RWPE2 (cell line): ENCODE results near the gene KIAA1671.

Experiments
- ATAC-seq: fragments of 200-7000 bp; cut with Tn5 transposase; 3 replicates; pipeline ENCODE4 v1.9.1; 2021; ENCODE audit warnings: low read depth
- DNase-seq: peaks from one replicate; pipeline ENCODE4 v3.0.0-alpha.2; 2020; ENCODE audit warnings: low spot score
- H3K27ac ChIP-seq: fragments of 450-650 bp; 2 replicates; pipeline ENCODE4 v1.5.1; 2017; ENCODE audit warnings: mild to moderate bottlenecking; ENCODE audit not compliant: poor library complexity, severe bottlenecking
- H3K27me3 ChIP-seq: fragments of 250-450 bp; sonication (Bioruptor Pico); 2 replicates; pipeline ENCODE4 v1.5.1; 2021; ENCODE audit warnings: mild to moderate bottlenecking, moderate library complexity; ENCODE audit not compliant: insufficient read depth, poor library complexity, severe bottlenecking
- H3K36me3 ChIP-seq: fragments of 250-450 bp; sonication (Bioruptor Pico); 2 replicates; pipeline ENCODE4 v1.5.1; 2020; ENCODE audit warnings: low read depth, mild to moderate bottlenecking, moderate library complexity
- H3K4me1 ChIP-seq: fragments of 250-450 bp; sonication (Bioruptor Pico); 2 replicates; pipeline ENCODE4 v1.5.1; 2021; ENCODE audit warnings: mild to moderate bottlenecking, moderate library complexity; ENCODE audit not compliant: insufficient read depth, poor library complexity, severe bottlenecking
- H3K4me3 ChIP-seq: fragments of 250-450 bp; sonication (Bioruptor Pico); 2 replicates; pipeline ENCODE4 v1.5.1; 2021; ENCODE audit warnings: mild to moderate bottlenecking, moderate library complexity; ENCODE audit not compliant: severe bottlenecking
- H3K9me3 ChIP-seq: fragments of 250-450 bp; sonication (Bioruptor Pico); 2 replicates; pipeline ENCODE4 v1.5.1; 2021; ENCODE audit warnings: mild to moderate bottlenecking, moderate library complexity; ENCODE audit not compliant: severe bottlenecking
- TF ChIP-seq, protein P1 (sequence below): fragments of 450-650 bp; IDR thresholded peaks from one replicate; pipeline ENCODE4 v1.5.1; 2017; ENCODE audit warnings: mild to moderate bottlenecking, moderate library complexity; ENCODE audit not compliant: poor library complexity, severe bottlenecking

Gene KIAA1671

DNA sequence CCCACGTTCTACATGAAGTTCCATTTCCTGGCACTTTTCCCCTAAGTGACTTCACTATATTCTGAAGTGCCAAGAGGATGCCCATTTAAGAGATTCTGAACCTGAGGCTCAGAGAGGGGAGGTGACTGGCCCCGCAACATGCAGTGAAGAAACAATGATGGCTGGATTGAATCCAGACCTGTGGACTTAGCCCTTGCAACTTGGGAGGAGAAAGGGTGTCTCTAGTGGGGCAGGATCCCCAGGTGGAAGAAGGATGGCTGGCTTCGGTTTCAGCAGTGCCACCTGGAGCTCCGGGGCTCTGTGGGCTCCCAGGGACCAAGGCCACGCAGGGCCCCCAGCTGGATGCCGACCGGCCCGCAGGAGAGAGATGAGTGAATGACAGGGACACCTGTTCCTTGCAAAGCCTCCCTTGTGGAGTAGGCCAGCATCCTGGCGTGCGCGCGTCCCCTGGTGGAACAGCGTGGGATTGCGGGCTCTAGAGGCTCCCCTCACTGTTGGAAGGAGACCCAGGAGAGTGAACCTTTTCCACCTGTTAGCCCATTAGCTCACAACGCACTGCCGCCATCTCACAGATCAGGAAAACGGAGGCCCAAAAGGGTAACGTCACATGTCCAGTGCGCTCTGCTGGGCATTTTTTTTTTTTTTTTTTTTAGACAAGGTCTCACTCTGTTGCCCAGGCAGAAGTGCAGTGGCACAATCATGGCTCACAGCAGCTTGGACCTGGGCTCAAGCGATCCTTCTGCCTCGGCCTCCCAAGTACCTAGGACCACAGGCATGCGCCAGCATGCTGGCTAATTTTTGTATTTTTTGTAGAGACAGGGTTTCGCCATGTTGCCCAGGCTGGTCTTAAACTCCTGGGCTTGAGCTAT is 104.7 kb downstream of the KIAA1671 start:
- no peak for DNase-seq
- TF ChIP-seq, protein P1, sequence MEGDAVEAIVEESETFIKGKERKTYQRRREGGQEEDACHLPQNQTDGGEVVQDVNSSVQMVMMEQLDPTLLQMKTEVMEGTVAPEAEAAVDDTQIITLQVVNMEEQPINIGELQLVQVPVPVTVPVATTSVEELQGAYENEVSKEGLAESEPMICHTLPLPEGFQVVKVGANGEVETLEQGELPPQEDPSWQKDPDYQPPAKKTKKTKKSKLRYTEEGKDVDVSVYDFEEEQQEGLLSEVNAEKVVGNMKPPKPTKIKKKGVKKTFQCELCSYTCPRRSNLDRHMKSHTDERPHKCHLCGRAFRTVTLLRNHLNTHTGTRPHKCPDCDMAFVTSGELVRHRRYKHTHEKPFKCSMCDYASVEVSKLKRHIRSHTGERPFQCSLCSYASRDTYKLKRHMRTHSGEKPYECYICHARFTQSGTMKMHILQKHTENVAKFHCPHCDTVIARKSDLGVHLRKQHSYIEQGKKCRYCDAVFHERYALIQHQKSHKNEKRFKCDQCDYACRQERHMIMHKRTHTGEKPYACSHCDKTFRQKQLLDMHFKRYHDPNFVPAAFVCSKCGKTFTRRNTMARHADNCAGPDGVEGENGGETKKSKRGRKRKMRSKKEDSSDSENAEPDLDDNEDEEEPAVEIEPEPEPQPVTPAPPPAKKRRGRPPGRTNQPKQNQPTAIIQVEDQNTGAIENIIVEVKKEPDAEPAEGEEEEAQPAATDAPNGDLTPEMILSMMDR = peak; percentile 83
- no peak overlapping the region for H3K27ac ChIP-seq
- H3K36me3 ChIP-seq = peaks cover 27% of the 10 kb centered on the region
- H3K27me3 ChIP-seq = no peaks in the 10 kb centered on the region
- no peaks in the 10 kb centered on the region for H3K9me3 ChIP-seq
- peaks cover 11% of the 10 kb centered on the region for H3K4me1 ChIP-seq
- peak; percentile 80 for ATAC-seq
- H3K4me3 ChIP-seq = no peak overlapping the region

DNA sequence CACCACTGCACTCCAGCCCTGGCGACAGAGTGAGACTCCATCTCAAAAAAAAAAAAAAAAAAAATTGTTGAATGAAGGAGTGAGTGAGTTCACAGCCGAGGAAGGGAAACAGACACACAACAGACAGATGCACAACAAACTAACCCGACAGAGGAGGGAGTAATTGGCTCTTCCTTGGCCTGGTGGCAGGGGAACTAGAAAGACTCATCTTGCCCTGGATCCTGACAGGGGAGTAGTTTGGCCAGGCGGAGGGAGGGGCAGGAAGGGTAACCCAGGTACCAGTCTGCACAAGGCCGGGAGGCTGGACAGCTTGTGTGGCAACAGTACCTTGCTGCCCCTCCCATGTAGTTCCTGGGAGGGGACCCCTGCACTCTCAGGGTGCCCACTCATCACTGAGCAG is 106.9 kb downstream of the KIAA1671 start:
- Histone ChIP-seq H3K4me1 (peaks cover 11% of the 10 kb centered on the region), H3K36me3 (peaks cover 20% of the 10 kb centered on the region), H3K4me3 (no peak overlapping the region), H3K9me3 (no peaks in the 10 kb centered on the region), H3K27me3 (no peaks in the 10 kb centered on the region), H3K27ac (no peak overlapping the region)
- TF ChIP-seq, protein P1 = no peak
- ATAC-seq (no peak), DNase-seq (no peak)

DNA sequence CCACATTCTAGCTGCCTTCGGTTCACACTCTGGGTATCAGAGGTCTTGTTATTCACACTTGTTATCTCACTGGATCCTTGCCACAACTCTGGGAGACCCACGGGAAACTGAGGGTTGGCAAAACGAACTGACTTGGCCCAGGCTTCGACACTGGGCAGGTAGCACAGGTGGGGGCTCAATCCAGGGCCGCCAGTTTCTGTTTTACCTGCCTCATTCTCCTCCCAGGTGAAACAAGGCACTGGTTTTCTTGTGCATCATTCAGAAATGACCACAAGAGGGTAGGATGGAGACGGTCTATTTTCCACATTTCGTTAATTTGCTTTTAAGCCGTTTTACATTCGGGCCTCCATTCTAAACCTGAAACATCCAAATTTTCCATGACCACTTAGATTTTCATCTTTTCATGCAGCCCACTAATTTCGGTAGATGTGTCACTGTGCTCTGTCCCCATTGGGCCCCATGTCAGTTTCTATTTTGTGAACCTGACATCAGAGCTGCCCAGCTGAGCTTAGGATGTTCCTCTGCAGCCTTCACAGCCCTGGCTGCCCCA is 108.1 kb downstream of the KIAA1671 start:
- H3K36me3 ChIP-seq = peaks cover 18% of the 10 kb centered on the region
- no peak for ATAC-seq
- no peak for DNase-seq

DNA sequence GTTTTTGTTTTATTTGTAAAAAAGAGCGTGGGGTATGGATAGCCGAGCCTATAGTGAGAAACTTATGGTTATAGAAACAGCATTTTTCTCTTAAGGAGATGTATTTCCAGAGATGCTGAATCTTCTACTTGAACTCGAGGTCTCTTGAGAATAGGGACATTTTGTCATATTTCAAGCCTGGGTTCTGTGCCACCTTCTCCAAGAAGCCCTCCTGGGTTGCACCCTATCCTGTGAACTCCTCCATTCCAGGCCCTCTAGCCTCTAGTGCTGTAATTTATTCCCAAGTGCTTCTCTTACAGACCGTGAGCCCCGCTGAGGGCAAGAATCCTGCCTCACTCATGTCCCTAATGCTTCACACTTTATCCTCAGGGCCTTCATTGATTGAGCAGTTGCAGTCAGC is 108.6 kb downstream of the KIAA1671 start:
- Histone ChIP-seq H3K36me3 (peaks cover 18% of the 10 kb centered on the region), H3K4me1 (peaks cover 11% of the 10 kb centered on the region), H3K4me3 (no peak overlapping the region), H3K27me3 (no peaks in the 10 kb centered on the region), H3K27ac (peak overlapping the region; percentile 48), H3K9me3 (no peaks in the 10 kb centered on the region)
- no peak for DNase-seq
- no peak for ATAC-seq
- TF ChIP-seq, protein P1 = no peak

More for the DNA sequence above, 108.1 kb downstream of the KIAA1671 start:
- TF ChIP-seq, protein P1 = peak; percentile 24
- H3K9me3 ChIP-seq = no peaks in the 10 kb centered on the region
- H3K4me3 ChIP-seq = no peak overlapping the region
- H3K4me1 ChIP-seq = peaks cover 11% of the 10 kb centered on the region
- H3K27me3 ChIP-seq = no peaks in the 10 kb centered on the region
- H3K27ac ChIP-seq = no peak overlapping the region
